B cell (primary cell): ENCODE results near the gene ART5. TPM values are rescaled to one million over a fixed set of nuclear protein-coding genes. Genes with fewer than 3 reads are reported as not detected.

ENCODE experiments used
- polyA plus RNA-seq: library from polyadenylated mRNA; depleted of rRNA; stranded (reverse); fragments of >200 nt; gene quantifications from 2 replicates; pipeline ENCODE4 v1.2.3, GENCODE V29; 2012
- small RNA-seq: library from RNA; depleted of rRNA; stranded (forward); fragments of <200 nt; gene quantifications from one replicate; pipeline ENCODE3, GENCODE V24; 2012; ENCODE audit warnings: low replicate concordance, low read depth; ENCODE audit not compliant: insufficient read length
- total RNA-seq, 2 donors: library from RNA; stranded (reverse); fragments of 120-200 nt in 1 of 2; gene quantifications; 1 replicate in 1 of 2; 2 replicates in 1 of 2; pipeline versions ENCODE4 v1.2.3 to v1.2.4, GENCODE V29; 2013 to 2022

ART5 gene
- total and polyA plus RNA-seq, 2 donors (not counting 1 experiment from before 2014, with no cell fraction given): not detected

Small RNA genes lying within 50 kb of the gene (small RNA-seq; reads per million reads assigned to genes)
- not detected for gene RF00019

Other genes starting within 250 kb of the ART5 start
- not detected in 2 replicates for gene ART1, start 3.1 kb upstream of the ART5 start, total RNA-seq
- gene ART1, start 3.1 kb upstream of the ART5 start, polyA plus RNA-seq: not detected in 2 replicates
- 4.0 and 5.2 TPM in 2 replicates for gene CHRNA10, start 29.4 kb upstream of the ART5 start, total RNA-seq
- gene CHRNA10, start 29.4 kb upstream of the ART5 start, polyA plus RNA-seq: 1.2 and 2.1 TPM in 2 replicates
- gene NUP98, start 155.6 kb upstream of the ART5 start, total RNA-seq: 105 and 111 TPM in 2 replicates
- gene NUP98, start 155.6 kb upstream of the ART5 start, polyA plus RNA-seq: 92.3 and 99.8 TPM in 2 replicates
- gene PGAP2, start 166.6 kb upstream of the ART5 start, total RNA-seq: 20.5 and 20.8 TPM in 2 replicates
- 46.4 and 47.1 TPM in 2 replicates for gene PGAP2, start 166.6 kb upstream of the ART5 start, polyA plus RNA-seq
- gene RHOG, start 199.0 kb upstream of the ART5 start, total RNA-seq: 96.6 and 102 TPM in 2 replicates
- gene RHOG, start 199.0 kb upstream of the ART5 start, polyA plus RNA-seq: 141 and 191 TPM in 2 replicates
- 74.8 and 76.7 TPM in 2 replicates for gene STIM1, start 213.7 kb upstream of the ART5 start, total RNA-seq
- 59.4 and 59.8 TPM in 2 replicates for gene STIM1, start 213.7 kb upstream of the ART5 start, polyA plus RNA-seq